Cerebellar cortex (tissue), 1 donor: ENCODE data around the gene C22orf31.
A peak's percentile ranks its signal among the peaks of the same experiment; 100 is the strongest.

Source experiments
- DNase-seq: peaks from one replicate; pipeline ENCODE4 v3.0.0-alpha.2; 2015; ENCODE audit warnings: low spot score

C22orf31 gene

GRCh38 chr22:29029202-29030000 is 32.2 kb downstream of the C22orf31 start:
- DNase-seq: no peak

GRCh38 chr22:29028468-29028867 is 33.2 kb downstream of the C22orf31 start:
- no peak for DNase-seq

DNA sequence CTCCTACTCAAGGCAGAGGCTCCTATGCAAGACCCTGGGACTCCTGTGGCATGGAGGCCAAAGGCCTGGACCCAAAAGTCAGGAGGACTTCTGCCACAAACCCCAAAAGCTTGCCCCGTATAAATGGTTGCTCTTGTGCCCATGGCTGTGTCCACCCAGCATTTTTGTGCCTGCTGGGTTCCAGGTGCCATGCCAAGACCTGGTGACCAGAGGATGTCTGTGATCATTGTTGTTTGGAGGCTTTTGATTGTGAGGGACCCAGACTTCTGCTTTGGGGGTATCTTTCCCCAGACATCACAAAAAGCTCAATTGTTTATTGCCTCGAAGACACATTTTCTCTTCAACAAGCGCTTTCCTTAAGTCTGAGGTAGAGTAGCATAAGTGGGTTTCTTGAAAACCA is 35.1 kb downstream of the C22orf31 start:
- DNase-seq: no peak

DNA sequence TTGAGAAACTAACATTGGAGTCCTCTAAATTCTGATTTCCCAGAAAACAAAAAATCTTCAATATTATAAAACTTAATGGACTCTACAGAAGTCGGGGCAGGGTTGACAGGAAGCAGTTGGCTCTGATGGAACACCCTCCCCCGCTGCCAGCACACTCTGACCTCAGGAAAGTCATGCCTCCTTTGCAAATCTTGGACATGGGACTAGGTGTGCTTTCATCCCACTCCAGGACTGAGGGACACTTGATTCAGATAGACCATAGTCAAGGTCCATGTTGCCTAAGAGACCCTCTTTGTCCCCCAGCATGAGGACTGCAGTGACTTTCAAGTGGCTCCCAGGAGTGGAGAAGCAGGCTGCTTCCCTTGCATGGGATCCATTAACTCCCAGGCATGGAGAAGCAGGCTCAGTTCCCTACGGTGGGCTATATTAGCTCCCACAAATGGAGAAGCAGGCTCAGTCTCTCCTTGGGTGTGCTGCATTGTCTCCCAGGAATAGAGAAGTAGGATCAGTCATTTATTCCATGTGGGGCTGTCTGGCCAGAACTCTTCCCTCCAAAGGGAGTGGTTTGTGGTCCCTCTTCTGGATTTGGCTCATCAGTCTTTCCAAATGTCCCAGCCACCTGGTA is 38.3 kb downstream of the C22orf31 start:
- no peak for DNase-seq

DNA sequence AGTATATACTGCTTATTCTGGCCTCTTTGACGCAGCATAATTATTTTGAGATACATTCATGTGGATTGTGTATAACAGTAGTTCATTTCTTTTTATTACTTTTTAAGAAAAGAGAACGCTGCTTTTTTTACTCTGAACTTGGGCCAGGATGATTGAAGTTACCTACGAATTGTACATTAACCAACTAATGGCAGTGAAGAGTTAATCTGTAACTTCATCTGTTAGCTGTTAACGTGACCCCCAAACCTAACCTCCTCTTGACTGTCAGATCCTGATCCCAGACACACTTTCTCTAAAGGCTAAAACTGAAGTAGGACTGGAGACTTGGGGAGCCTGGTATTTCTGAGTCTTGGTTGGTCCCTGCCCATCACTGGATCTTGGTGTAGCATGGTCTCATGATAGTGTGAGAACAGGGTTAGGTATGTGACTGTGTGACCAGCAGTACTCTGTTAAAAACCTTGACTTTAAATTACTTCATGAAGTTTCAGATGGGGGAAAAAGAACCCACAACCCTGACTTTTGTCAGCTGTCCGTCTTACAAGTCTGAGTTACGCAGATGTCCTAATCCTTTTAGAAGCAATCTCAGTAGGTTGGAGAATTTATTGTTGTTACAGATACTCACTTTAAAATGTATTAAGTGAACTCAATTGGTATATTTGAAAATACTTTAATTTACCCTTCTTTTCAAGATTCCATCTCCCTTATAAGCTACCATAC is 39.4 kb downstream of the C22orf31 start:
- DNase-seq: no peak

DNA sequence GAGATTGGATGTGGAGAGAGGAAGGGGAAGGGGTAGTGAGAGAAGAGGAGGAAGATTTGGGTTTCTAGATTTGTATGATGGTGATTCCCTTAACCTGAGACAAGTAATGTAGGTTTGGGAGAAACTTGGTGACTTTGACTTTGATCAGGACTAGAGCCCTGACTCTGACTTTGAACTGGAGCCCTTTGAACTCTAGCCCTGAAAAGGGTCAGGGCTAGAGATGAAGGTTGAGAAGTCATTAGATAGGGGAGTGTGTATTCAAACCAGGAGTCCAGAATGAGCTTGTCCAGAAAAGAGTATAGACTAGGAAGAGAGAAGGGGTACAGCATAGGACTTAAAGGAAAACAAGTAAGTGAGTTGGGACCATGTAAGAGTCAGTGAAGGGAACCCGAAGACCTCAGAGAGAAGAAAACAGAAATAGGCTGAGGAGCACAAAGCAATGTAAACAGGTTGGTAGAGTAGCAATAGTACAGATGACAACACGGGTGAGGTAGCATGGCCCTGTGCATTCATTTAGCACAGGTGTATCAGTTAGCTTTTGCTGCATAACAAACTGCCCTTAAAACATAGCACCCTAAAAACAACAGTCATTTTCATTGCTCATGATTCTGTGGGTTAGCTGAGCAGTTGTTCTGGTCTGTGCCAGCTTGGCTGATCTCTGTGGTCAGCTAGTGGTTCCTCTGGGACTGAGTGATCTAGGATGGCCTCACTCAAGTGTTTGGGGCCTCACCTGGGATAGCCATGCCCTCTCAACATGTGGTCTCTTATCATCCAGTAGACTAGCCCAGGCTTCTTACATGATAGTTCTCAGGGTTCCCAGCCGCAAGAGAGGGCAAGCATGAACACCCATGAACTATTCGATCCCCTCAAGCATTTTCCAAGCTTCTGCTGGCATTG is 43.1 kb downstream of the C22orf31 start:
- DNase-seq: no peak

- no peak for DNase-seq
Measured at GRCh38 chr22:29016067-29016938, 45.3 kb downstream of the C22orf31 start.

- DNase-seq: no peak
Measured at GRCh38 chr22:29014773-29015172, 46.9 kb downstream of the C22orf31 start.

DNA sequence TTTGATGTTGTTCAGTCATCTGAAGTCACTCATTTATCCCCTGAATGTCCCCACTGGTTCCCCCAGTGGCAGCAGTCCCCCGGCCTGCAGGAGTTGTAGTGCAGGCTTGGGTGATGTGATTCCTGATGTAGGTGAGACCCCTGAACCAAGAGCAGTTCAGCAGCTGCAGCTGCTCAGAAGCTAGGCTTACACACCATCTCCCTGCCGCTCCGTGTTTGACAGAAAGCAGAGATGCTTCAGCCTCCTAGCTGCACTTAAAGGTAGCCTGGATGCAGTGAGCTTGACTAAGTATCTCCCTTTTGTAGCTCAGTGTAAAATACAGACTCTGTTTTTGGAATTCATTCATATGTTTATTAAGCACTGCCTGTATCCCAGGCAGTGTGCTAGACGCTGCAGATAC is 47.3 kb downstream of the C22orf31 start:
- no peak for DNase-seq

GRCh38 chr22:29012952-29013351 is 48.7 kb downstream of the C22orf31 start:
- no peak for DNase-seq

DNA sequence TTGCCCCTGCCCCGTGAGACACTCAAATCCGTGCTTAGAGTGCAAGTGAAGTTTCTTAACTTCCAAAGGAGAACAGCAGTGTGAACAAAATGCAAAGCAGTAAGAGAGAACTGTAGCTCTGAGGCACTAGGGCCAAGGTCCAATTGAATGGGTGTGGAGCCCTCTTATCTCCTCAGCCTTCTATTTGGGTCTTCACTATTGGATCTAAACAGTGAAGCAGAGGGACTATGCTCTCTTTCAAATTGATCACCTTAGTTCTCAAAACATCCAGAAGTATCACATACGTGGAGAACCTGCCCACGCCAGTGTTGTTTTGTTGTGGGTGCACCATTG is 49.6 kb downstream of the C22orf31 start:
- DNase-seq: no peak

GRCh38 chr22:29011240-29012100 is 50.2 kb downstream of the C22orf31 start:
- DNase-seq: peak; percentile 61

DNA sequence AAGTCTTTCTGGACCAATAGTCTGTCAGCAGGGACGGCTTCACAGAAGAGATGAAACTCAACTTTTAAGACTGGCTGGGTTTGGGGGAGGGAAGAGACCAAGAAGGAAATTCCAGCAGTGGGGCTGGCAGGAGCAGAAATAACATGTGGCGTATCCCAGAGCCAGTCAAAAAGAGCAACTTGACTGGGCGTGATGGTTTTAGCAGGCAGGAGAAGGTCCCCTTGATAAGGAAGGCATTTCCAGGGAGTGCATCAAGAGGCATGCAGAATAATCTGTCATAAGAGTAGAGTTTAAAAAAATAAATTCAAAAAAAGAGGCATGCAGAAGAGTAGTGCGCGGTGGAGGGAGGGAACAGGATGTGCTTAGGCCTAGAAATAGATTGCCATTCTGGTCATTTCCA is 52.5 kb downstream of the C22orf31 start:
- no peak for DNase-seq
